HUDEP-2 (cell line): ENCODE results near the gene KNCN.

Source experiments
- DNase-seq, 76 experiments: peaks; one replicate each; lab custom pipeline; 2025; ENCODE audit not compliant: unreplicated experiment in 76 of 76; lab: John Stamatoyannopoulos, UW

Gene KNCN

GRCh38 chr1:46510998-46511365 is 40.5 kb downstream of the KNCN start:
- DNase-seq: no peak

- DNase-seq: no peak
Observed at GRCh38 chr1:46510341-46510997, 41.0 kb downstream of the KNCN start.

- DNase-seq: no peak
Observed at GRCh38 chr1:46508757-46509156, 42.7 kb downstream of the KNCN start.

- no peak for DNase-seq
Observed at GRCh38 chr1:46506470-46507219, 44.8 kb downstream of the KNCN start.

- no peak for DNase-seq
Observed at GRCh38 chr1:46503421-46503820, 48.0 kb downstream of the KNCN start.

GRCh38 chr1:46501528-46501927 is 49.9 kb downstream of the KNCN start:
- no peak for DNase-seq

- DNase-seq: no peak
Observed at GRCh38 chr1:46497665-46498064, 53.8 kb downstream of the KNCN start.

GRCh38 chr1:46497020-46497419 is 54.4 kb downstream of the KNCN start:
- no peak for DNase-seq

GRCh38 chr1:46496505-46496904 is 54.9 kb downstream of the KNCN start:
- DNase-seq: no peak

- no peak for DNase-seq
Observed at GRCh38 chr1:46495778-46496177, 55.7 kb downstream of the KNCN start.
